Cardiac muscle cell (in vitro differentiated cells and primary cell): ENCODE results near the gene CLCN4. TPM values are rescaled to one million over a fixed set of nuclear protein-coding genes. Genes with fewer than 3 reads are reported as not detected.

Experiments
- DNase-seq, 2 donors: peaks; one replicate each; pipeline versions ENCODE4 v3.0.0 to v3.0.0-alpha.2; 2010 to 2017; ENCODE audit warnings: low read depth in 1 of 2, low spot score in 1 of 2
- H3K27ac ChIP-seq: fragments of 200-600 bp; sonication (generic); 2 replicates; pipeline ENCODE4 v1.5.1; 2016
- H3K27me3 ChIP-seq: fragments of 200-600 bp; sonication (generic); 2 replicates; pipeline ENCODE4 v1.6.0; 2016; ENCODE audit warnings: control low read depth
- H3K36me3 ChIP-seq: fragments of 200-600 bp; sonication (generic); 2 replicates; pipeline ENCODE4 v1.5.1; 2016; ENCODE audit warnings: control low read depth
- H3K4me1 ChIP-seq: fragments of 200-600 bp; sonication (generic); 2 replicates; pipeline ENCODE4 v1.8.1; 2017; ENCODE audit warnings: low read depth, mild to moderate bottlenecking, mixed run types
- H3K4me3 ChIP-seq: fragments of 200-600 bp; sonication (generic); 2 replicates; pipeline ENCODE4 v1.5.1; 2016; ENCODE audit warnings: mild to moderate bottlenecking
- H3K9me3 ChIP-seq: fragments of 200-600 bp; sonication (generic); 2 replicates; pipeline ENCODE4 v1.5.1; 2017; ENCODE audit warnings: low read depth, mild to moderate bottlenecking, control low read depth
- CTCF ChIP-seq: IDR thresholded peaks from 2 replicates; pipeline ENCODE4 v1.5.1; 2012; ENCODE audit warnings: low read depth, mild to moderate bottlenecking, low read length
- polyA plus RNA-seq: library from polyadenylated mRNA; unstranded; fragments of >200 nt; fragmentation: Nextera tagmentation; extraction: Ambion mirVana; gene quantifications from 2 replicates; pipeline ENCODE4 v1.2.1, GENCODE V29; 2016
- total RNA-seq: library from RNA; depleted of rRNA; stranded (reverse); fragments of >200 nt; gene quantifications from 2 replicates; pipeline ENCODE4 v1.2.3, GENCODE V29; 2016

CLCN4 gene
- total and polyA plus RNA-seq, 2 experiments from 2014 or later, result 7.8 to 15.2 TPM

- Histone ChIP-seq H3K27ac (no peak overlapping the region), H3K4me1 (no peaks in the 10 kb centered on the region), H3K36me3 (no peaks in the 10 kb centered on the region), H3K4me3 (no peak overlapping the region), H3K27me3 (no peaks in the 10 kb centered on the region), H3K9me3 (no peaks in the 10 kb centered on the region)
- no peak for DNase-seq
- no peak for TF ChIP-seq CTCF
Observed at GRCh38 chrX:10233173-10233572, 76.4 kb downstream of the CLCN4 start.

GRCh38 chrX:10233696-10234095, 76.9 kb downstream of the CLCN4 start:
- Histone ChIP-seq H3K4me1 (no peaks in the 10 kb centered on the region), H3K9me3 (no peaks in the 10 kb centered on the region), H3K27ac (no peak overlapping the region), H3K36me3 (no peaks in the 10 kb centered on the region), H3K27me3 (no peaks in the 10 kb centered on the region), H3K4me3 (no peak overlapping the region)
- DNase-seq, result no peak
- no peak for TF ChIP-seq CTCF

- peak in 1 of 2 donors; percentile 74 for DNase-seq
- no peaks in the 10 kb centered on the region for H3K4me1 ChIP-seq
- TF ChIP-seq CTCF, result no peak
- no peaks in the 10 kb centered on the region for H3K27me3 ChIP-seq
- no peak overlapping the region for H3K4me3 ChIP-seq
- H3K9me3 ChIP-seq, result no peaks in the 10 kb centered on the region
- no peaks in the 10 kb centered on the region for H3K36me3 ChIP-seq
- no peak overlapping the region for H3K27ac ChIP-seq
Observed at GRCh38 chrX:10235851-10236250, 79.1 kb downstream of the CLCN4 start.

GRCh38 chrX:10237241-10237640, 80.5 kb downstream of the CLCN4 start:
- Histone ChIP-seq H3K27ac (no peak overlapping the region), H3K4me3 (no peak overlapping the region), H3K9me3 (no peaks in the 10 kb centered on the region), H3K36me3 (no peaks in the 10 kb centered on the region), H3K4me1 (no peaks in the 10 kb centered on the region), H3K27me3 (no peaks in the 10 kb centered on the region)
- no peak for TF ChIP-seq CTCF
- no peak for DNase-seq

GRCh38 chrX:10239611-10240064, 82.9 kb downstream of the CLCN4 start:
- no peak for TF ChIP-seq CTCF

GRCh38 chrX:10240918-10241317, 84.1 kb downstream of the CLCN4 start:
- Histone ChIP-seq H3K4me3 (no peak overlapping the region), H3K36me3 (no peaks in the 10 kb centered on the region), H3K27me3 (no peaks in the 10 kb centered on the region), H3K4me1 (no peaks in the 10 kb centered on the region), H3K27ac (no peak overlapping the region), H3K9me3 (no peaks in the 10 kb centered on the region)
- peak in 1 of 2 donors; percentile 31 for DNase-seq
- TF ChIP-seq CTCF, result no peak

More at GRCh38 chrX:10239611-10240064, 82.9 kb downstream of the CLCN4 start:
- H3K4me1 ChIP-seq, result no peaks in the 10 kb centered on the region
- no peaks in the 10 kb centered on the region for H3K9me3 ChIP-seq
- H3K4me3 ChIP-seq, result no peak overlapping the region
- H3K27me3 ChIP-seq, result no peaks in the 10 kb centered on the region
- H3K36me3 ChIP-seq, result no peaks in the 10 kb centered on the region
- peak in 1 of 2 donors; percentile 49 for DNase-seq
- H3K27ac ChIP-seq, result no peak overlapping the region
